Thyroid gland (tissue), 4 donors: ENCODE measurements around the gene HTR3E.
"Not testable (repeated sequence)": the region's sequence is repeated elsewhere in the genome, so short reads cannot be mapped to it uniquely, and the experiment has no call there.

ENCODE experiments used
- POLR2A ChIP-seq, 2 donors: fragments of 450-650 bp; IDR thresholded peaks; one replicate each; pipeline ENCODE4 v1.6.1; 2017; ENCODE audit warnings: antibody characterized with exemption in 2 of 2, mild to moderate bottlenecking in 2 of 2, moderate library complexity in 1 of 2
- TF ChIP-seq, protein P1 (sequence below), 6 experiments: fragments of 200-600 bp in 3 of 6; fragments of 450-650 bp in 3 of 6; sonication (generic) in 3 of 6; IDR thresholded peaks; one replicate each; pipeline ENCODE4 v1.5.1; 2016 to 2019; ENCODE audit warnings: antibody characterized with exemption in 6 of 6, mild to moderate bottlenecking in 2 of 6, inconsistent platforms in 1 of 6, moderate library complexity in 1 of 6

DNA sequence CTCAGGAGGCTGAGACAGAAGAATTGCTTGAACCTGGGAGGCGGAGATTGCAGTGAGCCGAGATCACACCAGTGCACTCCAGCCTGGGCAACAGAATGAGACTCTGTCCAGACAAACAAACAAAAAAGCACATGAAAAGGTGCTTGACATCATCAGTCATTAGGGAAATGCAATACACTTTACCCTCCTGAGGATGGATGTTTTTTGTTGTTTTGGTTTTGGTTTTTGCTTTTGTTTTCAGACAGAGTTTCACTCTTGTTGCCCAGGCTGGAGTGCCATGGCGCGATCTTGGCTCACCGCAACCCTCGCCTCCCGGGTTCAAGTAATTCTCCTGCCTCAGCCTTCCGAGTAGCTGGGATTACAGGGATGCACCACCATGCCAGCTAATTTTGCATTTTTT, 24.2 kb downstream of the HTR3E start:
- TF ChIP-seq, protein P1, sequence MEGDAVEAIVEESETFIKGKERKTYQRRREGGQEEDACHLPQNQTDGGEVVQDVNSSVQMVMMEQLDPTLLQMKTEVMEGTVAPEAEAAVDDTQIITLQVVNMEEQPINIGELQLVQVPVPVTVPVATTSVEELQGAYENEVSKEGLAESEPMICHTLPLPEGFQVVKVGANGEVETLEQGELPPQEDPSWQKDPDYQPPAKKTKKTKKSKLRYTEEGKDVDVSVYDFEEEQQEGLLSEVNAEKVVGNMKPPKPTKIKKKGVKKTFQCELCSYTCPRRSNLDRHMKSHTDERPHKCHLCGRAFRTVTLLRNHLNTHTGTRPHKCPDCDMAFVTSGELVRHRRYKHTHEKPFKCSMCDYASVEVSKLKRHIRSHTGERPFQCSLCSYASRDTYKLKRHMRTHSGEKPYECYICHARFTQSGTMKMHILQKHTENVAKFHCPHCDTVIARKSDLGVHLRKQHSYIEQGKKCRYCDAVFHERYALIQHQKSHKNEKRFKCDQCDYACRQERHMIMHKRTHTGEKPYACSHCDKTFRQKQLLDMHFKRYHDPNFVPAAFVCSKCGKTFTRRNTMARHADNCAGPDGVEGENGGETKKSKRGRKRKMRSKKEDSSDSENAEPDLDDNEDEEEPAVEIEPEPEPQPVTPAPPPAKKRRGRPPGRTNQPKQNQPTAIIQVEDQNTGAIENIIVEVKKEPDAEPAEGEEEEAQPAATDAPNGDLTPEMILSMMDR (IDR thresholded peaks at IDR 0.05), result not testable (repeated sequence)
- not testable (repeated sequence) for TF ChIP-seq POLR2A (IDR thresholded peaks at IDR 0.05)
